Transverse colon (tissue), 3 donors: ENCODE data around the gene GLIS1.

Source experiments
- POLR2A ChIP-seq: fragments of 450-650 bp; IDR thresholded peaks from one replicate; pipeline ENCODE4 v1.6.1; 2016; ENCODE audit warnings: antibody characterized with exemption, mild to moderate bottlenecking, moderate library complexity
- TF ChIP-seq, protein P1 (sequence below), 5 experiments: fragments of 200-600 bp in 3 of 5; fragments of 450-650 bp in 2 of 5; sonication (generic) in 3 of 5; IDR thresholded peaks; 1 replicate in 2 of 5; 2 replicates in 3 of 5; pipeline ENCODE4 v1.5.1; 2016 to 2017; ENCODE audit warnings: antibody characterized with exemption in 5 of 5, inconsistent platforms in 3 of 5, mild to moderate bottlenecking in 2 of 5, moderate library complexity in 1 of 5

DNA sequence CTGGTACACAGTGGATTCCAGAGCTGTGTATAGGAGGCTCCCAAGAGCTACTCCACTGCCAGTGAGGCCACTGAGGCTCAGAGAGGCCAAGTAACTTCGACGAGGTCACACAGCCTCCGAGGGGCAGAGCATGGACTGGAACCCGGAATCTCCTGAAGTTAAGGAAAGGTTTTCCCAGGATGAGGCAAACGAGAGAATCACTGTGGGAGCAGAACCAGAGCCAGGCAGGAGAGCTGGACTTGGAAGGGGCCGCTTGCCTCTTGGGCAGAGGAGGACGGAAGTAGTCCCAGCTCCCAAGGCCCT lies 52.0 kb downstream of the GLIS1 start:
- TF ChIP-seq, protein P1, sequence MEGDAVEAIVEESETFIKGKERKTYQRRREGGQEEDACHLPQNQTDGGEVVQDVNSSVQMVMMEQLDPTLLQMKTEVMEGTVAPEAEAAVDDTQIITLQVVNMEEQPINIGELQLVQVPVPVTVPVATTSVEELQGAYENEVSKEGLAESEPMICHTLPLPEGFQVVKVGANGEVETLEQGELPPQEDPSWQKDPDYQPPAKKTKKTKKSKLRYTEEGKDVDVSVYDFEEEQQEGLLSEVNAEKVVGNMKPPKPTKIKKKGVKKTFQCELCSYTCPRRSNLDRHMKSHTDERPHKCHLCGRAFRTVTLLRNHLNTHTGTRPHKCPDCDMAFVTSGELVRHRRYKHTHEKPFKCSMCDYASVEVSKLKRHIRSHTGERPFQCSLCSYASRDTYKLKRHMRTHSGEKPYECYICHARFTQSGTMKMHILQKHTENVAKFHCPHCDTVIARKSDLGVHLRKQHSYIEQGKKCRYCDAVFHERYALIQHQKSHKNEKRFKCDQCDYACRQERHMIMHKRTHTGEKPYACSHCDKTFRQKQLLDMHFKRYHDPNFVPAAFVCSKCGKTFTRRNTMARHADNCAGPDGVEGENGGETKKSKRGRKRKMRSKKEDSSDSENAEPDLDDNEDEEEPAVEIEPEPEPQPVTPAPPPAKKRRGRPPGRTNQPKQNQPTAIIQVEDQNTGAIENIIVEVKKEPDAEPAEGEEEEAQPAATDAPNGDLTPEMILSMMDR (IDR thresholded peaks at IDR 0.05), result no peak
- no peak for TF ChIP-seq POLR2A
